Activated CD4-positive, alpha-beta T cell treated with anti-CD3 and anti-CD28 coated beads for 24 hours (primary cell): Measurements from ENCODE around the gene KCNJ15.
"Not testable (repeated sequence)": the region's sequence is repeated elsewhere in the genome, so short reads cannot be mapped to it uniquely, and the experiment has no call there.

Experiments
- DNase-seq, 2 donors: peaks; one replicate each; pipeline ENCODE4 v3.0.0-alpha.2; 2020; ENCODE audit warnings: low read depth in 2 of 2

Gene KCNJ15

GRCh38 chr21:38256599-38257302 lies at the start of gene KCNJ15:
Gene KCNJ15, plus strand, starts transcription at chr21:38256991. Its CDS starts 42,271 bp downstream, at chr21:38299262.
- no peak for DNase-seq

GRCh38 chr21:38208118-38208517 lies 48.7 kb upstream of the KCNJ15 start:
- DNase-seq, result no peak

- no peak for DNase-seq
Measured at GRCh38 chr21:38211321-38211720, 45.5 kb upstream of the KCNJ15 start.

GRCh38 chr21:38212706-38213105 lies 44.1 kb upstream of the KCNJ15 start:
- DNase-seq, result no peak

- peak; percentile 52 for DNase-seq
Measured at GRCh38 chr21:38219049-38219628, 37.7 kb upstream of the KCNJ15 start.

- no peak for DNase-seq
Measured at GRCh38 chr21:38220270-38220737, 36.5 kb upstream of the KCNJ15 start.

GRCh38 chr21:38221594-38221993 lies 35.2 kb upstream of the KCNJ15 start:
- DNase-seq, result no peak

GRCh38 chr21:38223893-38224540 lies 32.8 kb upstream of the KCNJ15 start:
- DNase-seq, result no peak

- no peak for DNase-seq
Measured at GRCh38 chr21:38227401-38227800, 29.4 kb upstream of the KCNJ15 start.

- no peak for DNase-seq
Measured at GRCh38 chr21:38228115-38228514, 28.7 kb upstream of the KCNJ15 start.

- no peak for DNase-seq
Measured at GRCh38 chr21:38228537-38228936, 28.3 kb upstream of the KCNJ15 start.

- no peak for DNase-seq
Measured at GRCh38 chr21:38229260-38229877, 27.4 kb upstream of the KCNJ15 start.

- no peak for DNase-seq
Measured at GRCh38 chr21:38234395-38235142, 22.2 kb upstream of the KCNJ15 start.

GRCh38 chr21:38235251-38235650 lies 21.5 kb upstream of the KCNJ15 start:
- DNase-seq, result not testable (repeated sequence)

- no peak for DNase-seq
Measured at GRCh38 chr21:38236232-38236631, 20.6 kb upstream of the KCNJ15 start.

- no peak for DNase-seq
Measured at GRCh38 chr21:38239672-38240071, 17.1 kb upstream of the KCNJ15 start.

GRCh38 chr21:38240129-38240528 lies 16.7 kb upstream of the KCNJ15 start:
- DNase-seq, result no peak

GRCh38 chr21:38241029-38241740 lies 15.6 kb upstream of the KCNJ15 start:
- DNase-seq, result no peak

GRCh38 chr21:38242061-38242460 lies 14.7 kb upstream of the KCNJ15 start:
- no peak for DNase-seq

- no peak for DNase-seq
Measured at GRCh38 chr21:38243732-38244406, 12.9 kb upstream of the KCNJ15 start.

GRCh38 chr21:38244407-38244787 lies 12.4 kb upstream of the KCNJ15 start:
- no peak for DNase-seq
